HepG2 (cell line): ENCODE measurements around the gene MYO5A. TPM values are rescaled to one million over a fixed set of nuclear protein-coding genes. Genes with fewer than 3 reads are reported as not detected.

ENCODE experiments used
- ATAC-seq: fragments of 200-7000 bp; cut with Tn5 transposase; 3 replicates; pipeline ENCODE4 v1.9.1; 2020; ENCODE audit warnings: mild to moderate bottlenecking, moderate library complexity
- BruUV-seq: library from RNA; stranded (reverse); fragments of 400-500 nt; replicated peaks from 2 replicates; lab custom pipeline; 2021; lab: Mats Ljungman, UMichigan
- CTCF ChIA-PET: fragments of 300-600 bp; formaldehyde crosslinking; extraction: SDS; loops from one replicate; lab custom pipeline; 2021; ENCODE audit warnings: low total read pairs, inconsistent platforms, low intra/inter-chr PET ratio; lab: Yijun Ruan, JAX
- POLR2A ChIA-PET: fragments of 350-600 bp; sonication (Branson Sonifier 250); formaldehyde crosslinking; loops from one replicate; lab custom pipeline; 2020; ENCODE audit warnings: antibody characterized with exemption, inconsistent platforms; lab: Yijun Ruan, JAX
- DNase-seq: peaks from one replicate; pipeline ENCODE4 v3.0.0-alpha.2; 2015; ENCODE audit warnings: low spot score
- FAIRE-seq: peaks from 3 replicates; lab custom pipeline; 2011; peaks lifted over from hg19 to GRCh38; lab: Jason Lieb, UNC
- H2AFZ ChIP-seq: one replicate; pipeline ENCODE4 v1.6.1; 2011; ENCODE audit warnings: low read length, inconsistent platforms
- H3K27ac ChIP-seq: fragments of 300-600 bp; 3 replicates; pipeline ENCODE4 v1.8.0; 2011; ENCODE audit warnings: mixed run types, mild to moderate bottlenecking, mixed read lengths, low read length, inconsistent platforms; ENCODE audit not compliant: insufficient read depth; ENCODE audit errors: extremely low read length
- H3K27me3 ChIP-seq, 2 experiments: fragments of 200-600 bp in 1 of 2; 2 replicates in 1 of 2; 3 replicates in 1 of 2; pipeline versions ENCODE4 v1.6.0 to v1.8.0; 2011; ENCODE audit warnings: low read length in 2 of 2, mild to moderate bottlenecking in 2 of 2, moderate library complexity in 2 of 2, inconsistent platforms in 1 of 2; ENCODE audit not compliant: insufficient read depth in 2 of 2, control insufficient read depth in 1 of 2
- H3K36me3 ChIP-seq, 2 experiments: fragments of 200-600 bp in 1 of 2; replicated peaks in 1 of 2; 2 replicates in 1 of 2; 3 replicates in 1 of 2; pipeline versions ENCODE4 v1.5.1 to v1.8.0; 2011; ENCODE audit warnings: low read length in 2 of 2, inconsistent platforms in 1 of 2; ENCODE audit not compliant: insufficient read depth in 2 of 2, control insufficient read depth in 1 of 2
- H3K4me1 ChIP-seq: 2 replicates; pipeline ENCODE4 v1.5.1; 2012; ENCODE audit warnings: low read length, inconsistent platforms; ENCODE audit not compliant: insufficient read depth
- H3K4me2 ChIP-seq: 2 replicates; pipeline ENCODE4 v1.6.0; 2011; ENCODE audit warnings: low read depth, low read length, inconsistent platforms
- H3K4me3 ChIP-seq, 3 experiments: fragments of 200-600 bp in 1 of 3; sonication (generic), shearing (Covaris generic) in 1 of 3; replicated peaks in 1 of 3; 2 replicates each; pipeline ENCODE4 v1.5.1; 2011 to 2016; ENCODE audit warnings: low read length in 3 of 3, inconsistent platforms in 2 of 3, low read depth in 2 of 3, mild to moderate bottlenecking in 2 of 3, control low read depth in 1 of 3, mixed read lengths in 1 of 3; ENCODE audit not compliant: insufficient read depth in 1 of 3
- H3K79me2 ChIP-seq: one replicate; pipeline ENCODE4 v1.6.1; 2011; ENCODE audit warnings: low read length, inconsistent platforms; ENCODE audit not compliant: insufficient read depth
- H3K9ac ChIP-seq: 2 replicates; pipeline ENCODE4 v1.6.0; 2011; ENCODE audit warnings: mild to moderate bottlenecking, low read depth, low read length, inconsistent platforms; ENCODE audit not compliant: insufficient read depth
- H3K9me3 ChIP-seq: 2 replicates; pipeline ENCODE4 v1.5.1; 2012; ENCODE audit warnings: mild to moderate bottlenecking, low read length
- H4K20me1 ChIP-seq: 2 replicates; pipeline ENCODE4 v1.6.0; 2011; ENCODE audit warnings: inconsistent platforms, mild to moderate bottlenecking, low read length, moderate library complexity; ENCODE audit not compliant: insufficient read depth
- HNF4A ChIP-seq: sonication (generic); formaldehyde crosslinking; IDR thresholded peaks from 2 replicates; pipeline ENCODE4 v1.4.0; 2020; ENCODE audit warnings: missing genetic modification reagents
- MAFK ChIP-seq, 2 experiments: IDR thresholded peaks in 1 of 2; conservative IDR thresholded peaks in 1 of 2; 2 replicates each; pipeline ENCODE4 v1.6.1; 2011; ENCODE audit warnings: improper control_type of control experiment in 2 of 2, low read length in 2 of 2
- MBNL3 ChIP-seq: fragments of 250-450 bp; sonication (Bioruptor Pico); conservative IDR thresholded peaks from 2 replicates; pipeline ENCODE4 v1.8.0; 2022; ENCODE audit warnings: mild to moderate bottlenecking, inconsistent platforms
- NFE2 ChIP-seq: sonication (generic); formaldehyde crosslinking; IDR thresholded peaks from 2 replicates; pipeline ENCODE4 v1.4.0; 2020; ENCODE audit warnings: missing genetic modification reagents
- NFE2L2 ChIP-seq: fragments of 150-350 bp; IDR thresholded peaks from 2 replicates; pipeline ENCODE4 v1.6.1; 2014; ENCODE audit warnings: low read length
- ZFP82 ChIP-seq: sonication (generic); formaldehyde crosslinking; IDR thresholded peaks from 2 replicates; pipeline ENCODE4 v1.5.1; 2020; ENCODE audit warnings: mild to moderate bottlenecking, missing genetic modification reagents, borderline replicate concordance
- ZNF12 ChIP-seq: sonication (generic); formaldehyde crosslinking; IDR thresholded peaks from 2 replicates; pipeline ENCODE4 v1.5.0; 2020; ENCODE audit warnings: missing genetic modification reagents
- ZNF138 ChIP-seq: sonication (generic); formaldehyde crosslinking; IDR thresholded peaks from 2 replicates; pipeline ENCODE4 v1.5.0; 2020; ENCODE audit warnings: mild to moderate bottlenecking, low read depth, missing genetic modification reagents
- ZNF383 ChIP-seq: sonication (generic); formaldehyde crosslinking; IDR thresholded peaks from 2 replicates; pipeline ENCODE4 v1.4.0; 2020; ENCODE audit warnings: missing genetic modification reagents, mild to moderate bottlenecking, borderline replicate concordance
- ZNF879 ChIP-seq: sonication (generic); formaldehyde crosslinking; IDR thresholded peaks from 2 replicates; pipeline ENCODE4 v1.8.1; 2023; ENCODE audit warnings: missing genetic modification reagents
- WGBS: methylation state at CpG from one replicate; pipeline ENCODE4 v1.1.6; 2017; ENCODE audit warnings: low lambda C conversion rate; 5-methylcytosine and 5-hydroxymethylcytosine counted together
- in situ Hi-C: cut with HindIII; loops from 2 replicates; pipeline ENCODE4 v1.10.0; 2017; ENCODE audit warnings: low pct_unique_long_range_greater_than_20kb; ENCODE audit not compliant: extremely low pct_ligation_motif_present
- intact Hi-C: fragments of 100-400 bp; cut with micrococcal nuclease; formaldehyde crosslinking; loops from one replicate; pipeline ENCODE4 v1.10.0; 2022; ENCODE audit not compliant: unreplicated experiment
- polyA plus RNA-seq, 8 experiments: library from polyadenylated mRNA; depleted of rRNA in 3 of 8; stranded (reverse) in 7 of 8; unstranded in 1 of 8; fragments of >200 nt; fragmentation: Illumina TruSeq in 4 of 8; extraction: Trizol in 4 of 8; gene quantifications; 2 replicates each; pipeline versions ENCODE4 v1.2.1 to v1.2.3, GENCODE V29; 2011 to 2016; ENCODE audit warnings: low read depth in 4 of 8, missing spikeins in 1 of 8, mixed read lengths in 1 of 8; ENCODE audit not compliant: insufficient read depth in 1 of 8
- total RNA-seq, 5 experiments: library from RNA; depleted of rRNA; stranded (reverse); fragments of >200 nt; fragmentation: Illumina TruSeq; extraction: Trizol; gene quantifications; 2 replicates each; pipeline ENCODE4 v1.2.3, GENCODE V29; 2016; ENCODE audit warnings: low read depth in 1 of 5
- TF ChIP-seq, protein P1 (sequence below): IDR thresholded peaks from 2 replicates; pipeline ENCODE4 v1.6.1; 2018; ENCODE audit warnings: missing genetic modification reagents, mild to moderate bottlenecking, missing compliant biosample characterization
- TF ChIP-seq, protein P2 (sequence below): sonication (generic); formaldehyde crosslinking; IDR thresholded peaks from 2 replicates; pipeline ENCODE4 v1.5.0; 2020; ENCODE audit warnings: mild to moderate bottlenecking, missing genetic modification reagents, borderline replicate concordance

MYO5A gene
- total and polyA plus RNA-seq, 2 of the 13 experiments (the other 11 are each of a cell fraction or from before 2014, with no cell fraction given), result 2.8 to 4.8 TPM

DNA sequence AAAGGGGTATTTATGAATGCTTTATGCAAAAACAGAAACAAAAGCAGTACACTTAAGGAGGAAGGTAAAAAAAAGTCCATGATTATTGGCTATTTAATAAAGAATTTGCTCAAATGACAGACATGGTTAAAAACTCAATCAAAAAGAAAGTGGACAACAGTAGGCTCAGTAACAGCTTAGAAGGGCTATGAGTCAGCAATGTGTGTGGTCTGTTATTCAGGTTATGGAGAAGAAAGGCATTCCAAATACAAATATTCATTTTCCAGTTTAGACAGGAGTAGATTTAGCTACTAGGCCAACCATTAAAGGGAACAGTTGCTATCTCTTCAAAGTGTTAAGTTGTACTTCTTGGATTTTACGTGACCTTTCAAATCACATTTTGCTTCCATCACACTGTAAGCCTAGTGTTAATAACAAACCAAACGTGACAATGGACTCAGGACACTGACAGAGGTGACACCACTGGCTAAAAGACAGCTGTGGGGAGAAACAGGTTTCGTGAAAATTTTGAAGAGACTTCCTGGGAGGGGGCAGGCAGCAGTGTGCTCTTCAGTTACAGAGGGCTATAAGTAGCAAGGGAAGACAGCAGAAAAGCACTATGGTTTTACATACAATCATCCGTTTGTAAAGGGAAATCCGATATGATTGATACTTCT lies 191.4 kb downstream of the MYO5A start:
- ATAC-seq, result peak; percentile 54; the same call in 1 of the 3 replicates

More for the DNA sequence above, 191.4 kb downstream of the MYO5A start:
- BruUV-seq, result no TSS peak
- in situ Hi-C loops, result no loop called here
- POLR2A ChIA-PET, result no interaction called here
- Histone ChIP-seq H3K36me3 (no peaks in the 10 kb centered on the region), H3K27me3 (no peaks in the 10 kb centered on the region; a peak in 1 of 5 replicates), H3K79me2 (no peaks in the 10 kb centered on the region), H3K4me3 (no peak overlapping the region), H2AFZ (peak overlapping the region; percentile 1), H3K4me2 (0 out of 2 replicates have a peak overlapping the region, but pooled peaks have one; percentile 1)
- CTCF ChIA-PET, result interaction anchor here (1.0 kb wide), 1 partner anchor 82 kb away, joined by 3 read pairs; no protein-coding TSS in a partner anchor
- FAIRE-seq, result peak; percentile 21
- TF ChIP-seq NFE2 (CRISPR knock-in tag) (peak; percentile 44; the same call in 1 of the 2 replicates), ZNF383 (CRISPR knock-in tag) (no peak), HNF4A (no peak), MAFK (conservative IDR thresholded peaks at IDR 0.05 in 1 of 2, IDR thresholded peaks at IDR 0.05 in 1 of 2; ENCODE audit: low read length in 2 of 2) (peak in 1 of 2 experiments; percentile 42; a peak in 1 of 4 replicates), ZNF12 (no peak), ZNF879 (CRISPR knock-in tag) (no peak), MBNL3 (no peak), NFE2L2 (peak; percentile 47; the same call in 1 of the 2 replicates), ZNF138 (CRISPR knock-in tag) (no peak), ZFP82 (CRISPR knock-in tag) (no peak)
- TF ChIP-seq, protein P1, sequence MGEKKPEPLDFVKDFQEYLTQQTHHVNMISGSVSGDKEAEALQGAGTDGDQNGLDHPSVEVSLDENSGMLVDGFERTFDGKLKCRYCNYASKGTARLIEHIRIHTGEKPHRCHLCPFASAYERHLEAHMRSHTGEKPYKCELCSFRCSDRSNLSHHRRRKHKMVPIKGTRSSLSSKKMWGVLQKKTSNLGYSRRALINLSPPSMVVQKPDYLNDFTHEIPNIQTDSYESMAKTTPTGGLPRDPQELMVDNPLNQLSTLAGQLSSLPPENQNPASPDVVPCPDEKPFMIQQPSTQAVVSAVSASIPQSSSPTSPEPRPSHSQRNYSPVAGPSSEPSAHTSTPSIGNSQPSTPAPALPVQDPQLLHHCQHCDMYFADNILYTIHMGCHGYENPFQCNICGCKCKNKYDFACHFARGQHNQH, result no peak
- TF ChIP-seq, protein P2, sequence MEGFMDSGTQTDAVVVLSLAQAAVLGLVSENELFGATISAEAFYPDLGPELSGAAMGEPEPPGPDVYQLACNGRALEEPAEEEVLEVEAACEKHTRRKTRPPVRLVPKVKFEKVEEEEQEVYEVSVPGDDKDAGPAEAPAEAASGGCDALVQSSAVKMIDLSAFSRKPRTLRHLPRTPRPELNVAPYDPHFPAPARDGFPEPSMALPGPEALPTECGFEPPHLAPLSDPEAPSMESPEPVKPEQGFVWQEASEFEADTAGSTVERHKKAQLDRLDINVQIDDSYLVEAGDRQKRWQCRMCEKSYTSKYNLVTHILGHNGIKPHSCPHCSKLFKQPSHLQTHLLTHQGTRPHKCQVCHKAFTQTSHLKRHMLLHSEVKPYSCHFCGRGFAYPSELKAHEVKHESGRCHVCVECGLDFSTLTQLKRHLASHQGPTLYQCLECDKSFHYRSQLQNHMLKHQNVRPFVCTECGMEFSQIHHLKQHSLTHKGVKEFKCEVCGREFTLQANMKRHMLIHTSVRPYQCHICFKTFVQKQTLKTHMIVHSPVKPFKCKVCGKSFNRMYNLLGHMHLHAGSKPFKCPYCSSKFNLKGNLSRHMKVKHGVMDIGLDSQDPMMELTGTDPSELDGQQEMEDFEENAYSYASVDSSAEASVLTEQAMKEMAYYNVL (CRISPR knock-in tag), result no peak
- TF ChIP-seq, all 625 proteins: peak for 3
- peak; percentile 16 for DNase-seq
- 84% methylated on average over 5 of the region's 5 CpGs for WGBS
- intact Hi-C loops, result no loop called here
- H3K27ac ChIP-seq, result peak overlapping the region; percentile 23
- no peaks in the 10 kb centered on the region for H3K9me3 ChIP-seq
- H3K4me1 ChIP-seq, result peaks cover 35% of the 10 kb centered on the region
- no peaks in the 10 kb centered on the region for H4K20me1 ChIP-seq
- H3K9ac ChIP-seq, result no peak overlapping the region
